Measurements from ENCODE around the gene ACTMAP. TPM values are rescaled to one million over a fixed set of nuclear protein-coding genes. Genes with fewer than 3 reads are reported as not detected.

Gene ACTMAP
- polyA plus RNA-seq, 3 donors = 4.3 to 13.0 (median 8.5) TPM

DNA sequence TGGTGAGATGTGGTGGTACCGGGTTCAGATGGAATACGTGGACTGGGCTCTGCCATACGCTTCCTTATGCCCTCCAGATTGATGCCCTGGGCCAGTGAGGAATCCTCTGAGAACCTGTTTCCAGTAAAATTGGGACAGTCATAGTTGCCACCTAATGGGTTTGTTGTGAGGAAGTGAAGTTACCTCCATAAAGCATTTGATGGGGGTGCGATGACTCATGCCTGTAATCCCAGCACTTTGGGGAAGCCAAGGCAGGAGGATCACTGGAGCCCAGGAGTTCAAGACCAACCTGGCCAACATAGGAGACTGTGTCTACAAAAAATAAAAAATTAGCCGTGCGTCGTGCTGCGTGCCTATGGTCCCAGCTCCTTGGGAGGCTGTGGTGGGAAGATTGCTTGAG, 5.5 kb upstream of the ACTMAP start:
- peak overlapping the region; percentile 78 to 99 (median 95) for H3K27ac Mint-ChIP-seq
- no peaks in the 10 kb centered on the region for H3K27me3 ChIP-seq (ENCODE audit: control insufficient read depth in 2 of 2, insufficient read depth in 2 of 2, low read length in 2 of 2)
- H3K27me3 Mint-ChIP-seq (ENCODE audit: low read depth in 3 of 3) = peaks cover 0 to 5% (median 0%) of the 10 kb centered on the region in 3 donors
- peak overlapping the region; percentile 18 for H3K9ac ChIP-seq (ENCODE audit: insufficient read depth, low read length, poor library complexity, severe bottlenecking)
- peaks cover 46% of the 10 kb centered on the region for H3K4me1 Mint-ChIP-seq
- TF ChIP-seq, protein P1, sequence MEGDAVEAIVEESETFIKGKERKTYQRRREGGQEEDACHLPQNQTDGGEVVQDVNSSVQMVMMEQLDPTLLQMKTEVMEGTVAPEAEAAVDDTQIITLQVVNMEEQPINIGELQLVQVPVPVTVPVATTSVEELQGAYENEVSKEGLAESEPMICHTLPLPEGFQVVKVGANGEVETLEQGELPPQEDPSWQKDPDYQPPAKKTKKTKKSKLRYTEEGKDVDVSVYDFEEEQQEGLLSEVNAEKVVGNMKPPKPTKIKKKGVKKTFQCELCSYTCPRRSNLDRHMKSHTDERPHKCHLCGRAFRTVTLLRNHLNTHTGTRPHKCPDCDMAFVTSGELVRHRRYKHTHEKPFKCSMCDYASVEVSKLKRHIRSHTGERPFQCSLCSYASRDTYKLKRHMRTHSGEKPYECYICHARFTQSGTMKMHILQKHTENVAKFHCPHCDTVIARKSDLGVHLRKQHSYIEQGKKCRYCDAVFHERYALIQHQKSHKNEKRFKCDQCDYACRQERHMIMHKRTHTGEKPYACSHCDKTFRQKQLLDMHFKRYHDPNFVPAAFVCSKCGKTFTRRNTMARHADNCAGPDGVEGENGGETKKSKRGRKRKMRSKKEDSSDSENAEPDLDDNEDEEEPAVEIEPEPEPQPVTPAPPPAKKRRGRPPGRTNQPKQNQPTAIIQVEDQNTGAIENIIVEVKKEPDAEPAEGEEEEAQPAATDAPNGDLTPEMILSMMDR (IDR thresholded peaks at IDR 0.05) = no peak
- DNase-seq = peak in 2 of 3 donors; percentile 26 to 65
- H3K4me3 Mint-ChIP-seq = no peak overlapping the region
- H4K20me1 ChIP-seq (ENCODE audit: insufficient read depth, low read length) = peaks cover 54% of the 10 kb centered on the region
- H3K36me3 ChIP-seq (replicated peaks in 1 of 2; ENCODE audit: control insufficient read depth in 1 of 2, insufficient read depth in 2 of 2, low read length in 2 of 2) = peaks cover 37 to 54% of the 10 kb centered on the region in 2 donors
- H3K36me3 Mint-ChIP-seq = peaks cover 46 to 56% of the 10 kb centered on the region in 2 donors
- peaks cover 83% of the 10 kb centered on the region for H3K79me2 ChIP-seq (ENCODE audit: insufficient read depth, low read length)
- WGBS (ENCODE audit: insufficient coverage) = 100% methylated on average over 6 of the region's 8 CpGs
- no peaks in the 10 kb centered on the region for H3K9me3 Mint-ChIP-seq
- H3K9me3 ChIP-seq (replicated peaks in 1 of 2; ENCODE audit: control insufficient read depth in 1 of 2, insufficient read depth in 1 of 2, low read length in 2 of 2) = no peaks in the 10 kb centered on the region
- H3K4me2 ChIP-seq (replicated peaks; ENCODE audit: extremely low read depth, low read length, poor library complexity, severe bottlenecking) = peak overlapping the region; percentile 33
- H3K4me3 ChIP-seq (replicated peaks in 1 of 3; ENCODE audit: low read depth in 2 of 3, low read length in 3 of 3) = peak overlapping the region in 1 of 3 experiments; percentile 67
- intact Hi-C loops (cut with micrococcal nuclease) = loop anchor here in 1 of 2 donors (10.0 kb wide), 1 partner anchor 49 kb away; no protein-coding TSS in a partner anchor
- no peak overlapping the region for H2AFZ ChIP-seq (ENCODE audit: insufficient read depth, low read depth, low read length, poor library complexity, severe bottlenecking)
- peaks cover 55 to 62% of the 10 kb centered on the region in 2 donors for H3K4me1 ChIP-seq (ENCODE audit: control insufficient read depth in 1 of 2, insufficient read depth in 2 of 2, low read length in 2 of 2)
- H3K27ac ChIP-seq (ENCODE audit: low read depth in 1 of 2, low read length in 2 of 2) = peak overlapping the region; percentile 80 to 88

- peak overlapping the region; percentile 33 for H3K4me2 ChIP-seq (replicated peaks; ENCODE audit: extremely low read depth, low read length, poor library complexity, severe bottlenecking)
- WGBS (ENCODE audit: insufficient coverage) = no CpG with 5 or more reads among the region's 3 CpGs
- H3K4me3 Mint-ChIP-seq = no peak overlapping the region
These were observed 5.0 kb upstream of the ACTMAP start for GRCh38 chr19:40755248-40755624.

More at GRCh38 chr19:40755248-40755624, 5.0 kb upstream of the ACTMAP start:
- Histone ChIP-seq H3K79me2 (ENCODE audit: insufficient read depth, low read length) (peaks cover 79% of the 10 kb centered on the region), H4K20me1 (ENCODE audit: insufficient read depth, low read length) (peaks cover 49% of the 10 kb centered on the region), H3K36me3 (replicated peaks in 1 of 2; ENCODE audit: control insufficient read depth in 1 of 2, insufficient read depth in 2 of 2, low read length in 2 of 2) (peaks cover 31 to 48% of the 10 kb centered on the region in 2 donors), H3K27me3 (ENCODE audit: control insufficient read depth in 2 of 2, insufficient read depth in 2 of 2, low read length in 2 of 2) (no peaks in the 10 kb centered on the region), H3K27ac (ENCODE audit: low read depth in 1 of 2, low read length in 2 of 2) (peak overlapping the region; percentile 80 to 88), H3K9ac (ENCODE audit: insufficient read depth, low read length, poor library complexity, severe bottlenecking) (peak overlapping the region; percentile 56), H2AFZ (ENCODE audit: insufficient read depth, low read depth, low read length, poor library complexity, severe bottlenecking) (no peak overlapping the region), H3K4me3 (replicated peaks in 1 of 3; ENCODE audit: low read depth in 2 of 3, low read length in 3 of 3) (peak overlapping the region in 1 of 3 experiments; percentile 67), H3K9me3 (replicated peaks in 1 of 2; ENCODE audit: control insufficient read depth in 1 of 2, insufficient read depth in 1 of 2, low read length in 2 of 2) (no peaks in the 10 kb centered on the region), H3K4me1 (ENCODE audit: control insufficient read depth in 1 of 2, insufficient read depth in 2 of 2, low read length in 2 of 2) (peaks cover 55 to 63% of the 10 kb centered on the region in 2 donors)
- Mint-ChIP-seq H3K27me3 (ENCODE audit: low read depth in 3 of 3) (peaks cover 0 to 5% (median 0%) of the 10 kb centered on the region in 3 donors), H3K9me3 (no peaks in the 10 kb centered on the region), H3K36me3 (peaks cover 40 to 50% of the 10 kb centered on the region in 2 donors), H3K4me1 (peaks cover 47% of the 10 kb centered on the region), H3K27ac (peak overlapping the region; percentile 91 to 99 (median 95))
- intact Hi-C loops (cut with micrococcal nuclease) = loop anchor here in 1 of 2 donors (10.0 kb wide), 1 partner anchor 50 kb away; no protein-coding TSS in a partner anchor
- TF ChIP-seq, protein P1 (IDR thresholded peaks at IDR 0.05) = no peak
- DNase-seq = peak in 1 of 3 donors; percentile 23

All from CD14-positive monocyte (primary cell).